Mammary epithelial cell (primary cell): ENCODE results near the gene LTBP2.

Experiments used
- EZH2 ChIP-seq: IDR thresholded peaks from 2 replicates; pipeline ENCODE4 v1.6.1; 2012; ENCODE audit warnings: low read length, inconsistent platforms, borderline replicate concordance
- TF ChIP-seq, protein P1 (sequence below), 2 donors: IDR thresholded peaks in 1 of 2; conservative IDR thresholded peaks in 1 of 2; 2 replicates each; pipeline ENCODE4 v1.5.1; 2011 to 2012; ENCODE audit warnings: inconsistent platforms in 2 of 2, low read length in 2 of 2, mild to moderate bottlenecking in 2 of 2, control low read depth in 1 of 2, low read depth in 1 of 2; ENCODE audit not compliant: insufficient read depth in 1 of 2; ENCODE audit errors: extremely low read depth in 1 of 2

DNA sequence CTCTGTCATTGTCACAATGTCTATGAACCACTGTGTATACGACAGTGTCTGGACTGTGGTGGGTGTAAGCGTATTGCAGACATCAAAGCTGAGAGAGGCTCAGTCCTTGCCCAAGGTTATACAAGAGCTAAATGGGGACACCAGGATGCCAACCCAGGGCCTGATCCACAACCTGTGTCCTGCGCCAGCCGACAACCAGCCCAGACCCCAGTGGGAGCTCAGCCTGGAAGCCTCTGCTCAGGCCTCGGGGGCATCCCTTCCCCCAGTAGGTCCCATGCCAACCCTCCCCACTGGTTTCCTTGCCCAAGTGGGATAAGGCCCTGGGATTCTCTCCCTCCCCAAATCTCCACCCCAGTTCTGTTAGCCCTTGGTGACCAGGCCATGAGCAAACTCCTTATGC is 54.3 kb downstream of the LTBP2 start:
- TF ChIP-seq, protein P1, sequence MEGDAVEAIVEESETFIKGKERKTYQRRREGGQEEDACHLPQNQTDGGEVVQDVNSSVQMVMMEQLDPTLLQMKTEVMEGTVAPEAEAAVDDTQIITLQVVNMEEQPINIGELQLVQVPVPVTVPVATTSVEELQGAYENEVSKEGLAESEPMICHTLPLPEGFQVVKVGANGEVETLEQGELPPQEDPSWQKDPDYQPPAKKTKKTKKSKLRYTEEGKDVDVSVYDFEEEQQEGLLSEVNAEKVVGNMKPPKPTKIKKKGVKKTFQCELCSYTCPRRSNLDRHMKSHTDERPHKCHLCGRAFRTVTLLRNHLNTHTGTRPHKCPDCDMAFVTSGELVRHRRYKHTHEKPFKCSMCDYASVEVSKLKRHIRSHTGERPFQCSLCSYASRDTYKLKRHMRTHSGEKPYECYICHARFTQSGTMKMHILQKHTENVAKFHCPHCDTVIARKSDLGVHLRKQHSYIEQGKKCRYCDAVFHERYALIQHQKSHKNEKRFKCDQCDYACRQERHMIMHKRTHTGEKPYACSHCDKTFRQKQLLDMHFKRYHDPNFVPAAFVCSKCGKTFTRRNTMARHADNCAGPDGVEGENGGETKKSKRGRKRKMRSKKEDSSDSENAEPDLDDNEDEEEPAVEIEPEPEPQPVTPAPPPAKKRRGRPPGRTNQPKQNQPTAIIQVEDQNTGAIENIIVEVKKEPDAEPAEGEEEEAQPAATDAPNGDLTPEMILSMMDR (conservative IDR thresholded peaks at IDR 0.05 in 1 of 2, IDR thresholded peaks at IDR 0.05 in 1 of 2; ENCODE audit: extremely low read depth in 1 of 2, insufficient read depth in 1 of 2, low read depth in 1 of 2, low read length in 2 of 2): no peak
- TF ChIP-seq EZH2: no peak
